Naive thymus-derived CD4-positive, alpha-beta T cell (primary cell): ENCODE data around the gene UCK1. TPM values are rescaled to one million over a fixed set of nuclear protein-coding genes. Genes with fewer than 3 reads are reported as not detected.
A peak's percentile ranks its signal among the peaks of the same experiment; 100 is the strongest.

Experiments used
- ATAC-seq: fragments of 150-1000 bp; cut with Tn5 transposase; 2 replicates; pipeline ENCODE4 v1.10.0; 2021; ENCODE audit warnings: mild to moderate bottlenecking, moderate library complexity
- CTCF ChIA-PET: fragments of 350-600 bp; sonication (Branson Sonifier 250); formaldehyde crosslinking; loops from one replicate; lab custom pipeline; 2021; ENCODE audit warnings: antibody characterized with exemption; lab: Charles Lee
- POLR2A ChIA-PET: fragments of 350-600 bp; sonication (Branson Sonifier 250); formaldehyde crosslinking; loops from one replicate; lab custom pipeline; 2021; ENCODE audit warnings: antibody characterized with exemption, inconsistent platforms; lab: Charles Lee
- DNase-seq, 9 donors: peaks; one replicate each; pipeline versions ENCODE4 v3.0.0 to v3.0.0-alpha.2; 2020 to 2022; ENCODE audit warnings: mixed read lengths in 1 of 9
- H3K27ac ChIP-seq: one replicate; pipeline ENCODE4 v1.7.0; 2013; ENCODE audit warnings: mild to moderate bottlenecking, low read depth, low read length, moderate library complexity
- H3K27me3 ChIP-seq, 2 donors: one replicate each; pipeline ENCODE4 v1.7.0; 2013; ENCODE audit warnings: low read length in 2 of 2, mild to moderate bottlenecking in 2 of 2, moderate library complexity in 2 of 2; ENCODE audit not compliant: control insufficient read depth in 2 of 2, insufficient read depth in 2 of 2
- H3K36me3 ChIP-seq, 3 experiments: 1 replicate in 2 of 3; 2 replicates in 1 of 3; pipeline ENCODE4 v1.7.0; 2013; ENCODE audit warnings: low read length in 3 of 3, mild to moderate bottlenecking in 3 of 3, moderate library complexity in 1 of 3; ENCODE audit not compliant: insufficient read depth in 3 of 3, control insufficient read depth in 2 of 3
- H3K4me1 ChIP-seq, 2 donors: one replicate each; pipeline ENCODE4 v1.7.0; 2013; ENCODE audit warnings: low read length in 2 of 2, mild to moderate bottlenecking in 2 of 2, moderate library complexity in 1 of 2; ENCODE audit not compliant: control insufficient read depth in 2 of 2, insufficient read depth in 2 of 2
- H3K4me3 ChIP-seq: 2 replicates; pipeline ENCODE4 v1.7.0; 2013; ENCODE audit warnings: mild to moderate bottlenecking, low read length
- H3K9me3 ChIP-seq, 3 experiments: 1 replicate in 2 of 3; 2 replicates in 1 of 3; pipeline ENCODE4 v1.7.0; 2013; ENCODE audit warnings: low read length in 3 of 3; ENCODE audit not compliant: control insufficient read depth in 2 of 3
- H3K27ac Mint-ChIP-seq, 9 donors: one replicate each; pipeline ENCODE4 v1.8.0; 2020 to 2022; ENCODE audit warnings: mixed read lengths in 9 of 9, mild to moderate bottlenecking in 8 of 9, moderate library complexity in 5 of 9, inconsistent platforms in 2 of 9
- H3K27me3 Mint-ChIP-seq, 5 donors: one replicate each; pipeline ENCODE4 v1.8.0; 2021 to 2022; ENCODE audit warnings: mixed read lengths in 5 of 5, mild to moderate bottlenecking in 1 of 5
- H3K36me3 Mint-ChIP-seq, 5 donors: one replicate each; pipeline ENCODE4 v1.8.0; 2020 to 2022; ENCODE audit warnings: mixed read lengths in 5 of 5, mild to moderate bottlenecking in 3 of 5, inconsistent platforms in 1 of 5
- H3K4me1 Mint-ChIP-seq, 7 donors: one replicate each; pipeline ENCODE4 v1.8.0; 2020 to 2022; ENCODE audit warnings: mixed read lengths in 7 of 7, mild to moderate bottlenecking in 3 of 7, inconsistent platforms in 1 of 7
- H3K4me3 Mint-ChIP-seq, 10 donors: one replicate each; pipeline ENCODE4 v1.8.0; 2020 to 2022; ENCODE audit warnings: mild to moderate bottlenecking in 10 of 10, mixed read lengths in 10 of 10, moderate library complexity in 6 of 10, inconsistent platforms in 2 of 10
- H3K9me3 Mint-ChIP-seq, 11 donors: one replicate each; pipeline ENCODE4 v1.8.0; 2020 to 2022; ENCODE audit warnings: mixed read lengths in 11 of 11, mild to moderate bottlenecking in 4 of 11, inconsistent platforms in 1 of 11, moderate library complexity in 1 of 11
- intact Hi-C, 2 donors: fragments of 100-400 bp; cut with micrococcal nuclease; formaldehyde crosslinking; loops; one replicate each; pipeline ENCODE4 v1.15.1; 2023
- polyA plus RNA-seq, 2 donors: library from polyadenylated mRNA; unstranded; fragments of 300-500 nt; fragmentation: Illumina TruSeq; gene quantifications; one replicate each; pipeline ENCODE4 v1.2.3, GENCODE V29; 2021
- total RNA-seq, 6 experiments: library from RNA in 5 of 6; stranded (reverse) in 5 of 6; gene quantifications; 1 replicate in 5 of 6; 2 replicates in 1 of 6; pipeline ENCODE4 v1.2.3 and lab custom pipeline; 2021 to 2026

The UCK1 gene
- total and polyA plus RNA-seq, 7 experiments from 2014 or later = 21.2 to 40.1 (median 29.3) TPM

GRCh38 chr9:131487621-131488031, 43.4 kb downstream of the UCK1 start:
- CTCF ChIA-PET = no interaction called here
- intact Hi-C loops = no loop called here
- Histone ChIP-seq H3K4me3 (no peak overlapping the region), H3K27me3 (no peaks in the 10 kb centered on the region), H3K27ac (no peak overlapping the region), H3K9me3 (no peaks in the 10 kb centered on the region), H3K4me1 (no peaks in the 10 kb centered on the region), H3K36me3 (peaks cover 42 to 100% (median 46%) of the 10 kb centered on the region in 3 experiments)
- Mint-ChIP-seq H3K27me3 (no peaks in the 10 kb centered on the region), H3K4me1 (peaks cover 0 to 16% (median 10%) of the 10 kb centered on the region in 7 donors), H3K4me3 (no peak overlapping the region), H3K36me3 (peaks cover 17 to 62% (median 28%) of the 10 kb centered on the region in 5 donors), H3K9me3 (peaks cover 0 to 1% (median 0%) of the 10 kb centered on the region in 11 donors), H3K27ac (peak overlapping the region in 7 of 9 donors; percentile 18 to 75 (median 52))
- POLR2A ChIA-PET = interaction anchor here (1.1 kb wide), 1 partner anchor 13 kb away, joined by 3 read pairs; no protein-coding TSS in a partner anchor
- ATAC-seq (no peak), DNase-seq (no peak)

GRCh38 chr9:131487001-131487400, 44.1 kb downstream of the UCK1 start:
- Mint-ChIP-seq H3K9me3 (peaks cover 0 to 1% (median 0%) of the 10 kb centered on the region in 11 donors), H3K27me3 (no peaks in the 10 kb centered on the region), H3K27ac (peak overlapping the region in 3 of 9 donors; percentile 10 to 45 (median 17)), H3K4me1 (peaks cover 0 to 16% (median 10%) of the 10 kb centered on the region in 7 donors), H3K4me3 (no peak overlapping the region), H3K36me3 (peaks cover 17 to 65% (median 27%) of the 10 kb centered on the region in 5 donors)
- Histone ChIP-seq H3K4me1 (no peaks in the 10 kb centered on the region), H3K27me3 (no peaks in the 10 kb centered on the region), H3K9me3 (no peaks in the 10 kb centered on the region), H3K36me3 (peaks cover 41 to 100% (median 44%) of the 10 kb centered on the region in 3 experiments), H3K4me3 (no peak overlapping the region), H3K27ac (no peak overlapping the region)
- DNase-seq (no peak), ATAC-seq (no peak)
- ChIA-PET POLR2A (no interaction called here), CTCF (no interaction called here)
- intact Hi-C loops = no loop called here

- DNase-seq = no peak
- Mint-ChIP-seq H3K4me3 (no peak overlapping the region), H3K27me3 (no peaks in the 10 kb centered on the region), H3K4me1 (peaks cover 0 to 16% (median 10%) of the 10 kb centered on the region in 7 donors), H3K27ac (peak overlapping the region in 4 of 9 donors; percentile 13 to 67 (median 35)), H3K36me3 (peaks cover 13 to 57% (median 28%) of the 10 kb centered on the region in 5 donors), H3K9me3 (peaks cover 0 to 1% (median 0%) of the 10 kb centered on the region in 11 donors)
- intact Hi-C loops = no loop called here
- Histone ChIP-seq H3K36me3 (peaks cover 41 to 96% (median 46%) of the 10 kb centered on the region in 3 experiments), H3K9me3 (no peaks in the 10 kb centered on the region), H3K27ac (no peak overlapping the region), H3K27me3 (no peaks in the 10 kb centered on the region), H3K4me1 (no peaks in the 10 kb centered on the region), H3K4me3 (no peak overlapping the region)
- ChIA-PET POLR2A (no interaction called here), CTCF (interaction anchor here (0.6 kb wide), 1 partner anchor 76 kb away, joined by 3 read pairs; no protein-coding TSS in a partner anchor)
- ATAC-seq = no peak
Measured at GRCh38 chr9:131485728-131486422, 45.2 kb downstream of the UCK1 start.

- no peak overlapping the region for H3K4me3 ChIP-seq
- ATAC-seq = no peak
- H3K36me3 ChIP-seq = peaks cover 39 to 96% (median 50%) of the 10 kb centered on the region in 3 experiments
- Mint-ChIP-seq H3K4me3 (no peak overlapping the region), H3K27me3 (no peaks in the 10 kb centered on the region), H3K27ac (peak overlapping the region in 2 of 9 donors; percentile 9 to 31), H3K36me3 (peaks cover 9 to 54% (median 24%) of the 10 kb centered on the region in 5 donors), H3K9me3 (no peaks in the 10 kb centered on the region), H3K4me1 (peaks cover 0 to 16% (median 10%) of the 10 kb centered on the region in 7 donors)
- intact Hi-C loops = no loop called here
- H3K4me1 ChIP-seq = no peaks in the 10 kb centered on the region
- ChIA-PET CTCF (no interaction called here), POLR2A (no interaction called here)
- H3K27ac ChIP-seq = no peak overlapping the region
- no peaks in the 10 kb centered on the region for H3K27me3 ChIP-seq
- no peak for DNase-seq
- H3K9me3 ChIP-seq = no peaks in the 10 kb centered on the region
Measured at GRCh38 chr9:131485206-131485605, 45.9 kb downstream of the UCK1 start.

GRCh38 chr9:131484560-131485185, 46.4 kb downstream of the UCK1 start:
- H3K9me3 Mint-ChIP-seq = no peaks in the 10 kb centered on the region
- no peak overlapping the region for H3K27ac ChIP-seq
- peaks cover 0 to 16% (median 7%) of the 10 kb centered on the region in 7 donors for H3K4me1 Mint-ChIP-seq
- intact Hi-C loops = no loop called here
- H3K36me3 Mint-ChIP-seq = peaks cover 4 to 52% (median 20%) of the 10 kb centered on the region in 5 donors
- ChIA-PET CTCF (no interaction called here), POLR2A (no interaction called here)
- H3K36me3 ChIP-seq = peaks cover 43 to 96% (median 53%) of the 10 kb centered on the region in 3 experiments
- no peaks in the 10 kb centered on the region for H3K4me1 ChIP-seq
- no peaks in the 10 kb centered on the region for H3K27me3 ChIP-seq
- H3K27ac Mint-ChIP-seq = peak overlapping the region in 5 of 9 donors; percentile 1 to 69 (median 29)
- H3K4me3 Mint-ChIP-seq = no peak overlapping the region
- ATAC-seq (no peak), DNase-seq (no peak)
- H3K4me3 ChIP-seq = no peak overlapping the region
- H3K27me3 Mint-ChIP-seq = no peaks in the 10 kb centered on the region
- no peaks in the 10 kb centered on the region for H3K9me3 ChIP-seq

- Histone ChIP-seq H3K9me3 (no peaks in the 10 kb centered on the region), H3K27me3 (no peaks in the 10 kb centered on the region), H3K36me3 (peaks cover 47 to 96% (median 54%) of the 10 kb centered on the region in 3 experiments), H3K27ac (no peak overlapping the region), H3K4me1 (no peaks in the 10 kb centered on the region), H3K4me3 (no peak overlapping the region)
- Mint-ChIP-seq H3K27ac (peak overlapping the region in 3 of 9 donors; percentile 31 to 69 (median 33)), H3K36me3 (peaks cover 4 to 55% (median 23%) of the 10 kb centered on the region in 5 donors), H3K4me1 (peaks cover 0 to 16% (median 6%) of the 10 kb centered on the region in 7 donors), H3K27me3 (no peaks in the 10 kb centered on the region), H3K4me3 (no peak overlapping the region), H3K9me3 (no peaks in the 10 kb centered on the region)
- intact Hi-C loops = no loop called here
- ChIA-PET CTCF (interaction anchor here (0.9 kb wide), 1 partner anchor 67 kb away, joined by 3 read pairs; no protein-coding TSS in a partner anchor), POLR2A (no interaction called here)
- ATAC-seq (no peak), DNase-seq (no peak)
Measured at GRCh38 chr9:131484051-131484445, 47.0 kb downstream of the UCK1 start.
